ENCODE data around the gene VPS9D1.
A peak's percentile ranks its signal among the peaks of the same experiment; 100 is the strongest.

The VPS9D1 gene

GRCh38 chr16:89748921-89749320, 28.2 kb upstream of the VPS9D1 start:
- Histone ChIP-seq H3K27ac (no peak overlapping the region), H3K9ac (ENCODE audit: insufficient read length) (no peak overlapping the region), H3K36me3 (ENCODE audit: insufficient read depth, low read length) (peaks cover 12% of the 10 kb centered on the region; the same call in 1 of the 2 replicates), H3K9me3 (ENCODE audit: low read depth, low read length) (no peaks in the 10 kb centered on the region), H3K4me3 (no peak overlapping the region)
- no peak for DNase-seq (ENCODE audit: low read depth, low spot score)
- no peak for TF ChIP-seq POLR2AphosphoS5 (IDR thresholded peaks at IDR 0.05; ENCODE audit: borderline replicate concordance, low read depth, low read length)
- no peak for TF ChIP-seq EZH2 (IDR thresholded peaks at IDR 0.05)
- TF ChIP-seq FOXP2 (optimal IDR thresholded peaks at IDR 0.05; ENCODE audit: control extremely low read depth, extremely low read length, insufficient read depth), result no peak

DNA sequence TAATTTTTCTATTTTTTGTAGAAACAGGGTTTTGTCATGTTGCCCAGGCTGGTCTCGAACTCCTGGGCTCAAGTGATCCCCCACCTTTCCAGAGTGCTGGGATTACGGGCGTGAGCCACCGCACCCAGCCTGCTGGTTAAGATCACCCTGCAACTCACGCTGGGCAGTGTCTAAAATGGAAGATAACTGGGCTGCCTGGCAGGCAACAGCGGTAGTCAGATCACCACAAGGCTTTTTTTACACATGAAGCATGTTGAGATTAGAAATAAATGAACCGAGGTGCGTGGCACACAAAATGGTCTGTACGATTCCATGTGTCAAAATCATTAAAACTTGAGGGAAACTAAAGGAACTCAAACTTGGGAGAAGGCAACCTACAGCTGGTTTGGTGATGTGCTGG, 27.4 kb upstream of the VPS9D1 start:
- no peaks in the 10 kb centered on the region for H3K9me3 ChIP-seq (ENCODE audit: low read depth, low read length)
- no peak for TF ChIP-seq EZH2 (IDR thresholded peaks at IDR 0.05)
- no peak for TF ChIP-seq FOXP2 (optimal IDR thresholded peaks at IDR 0.05; ENCODE audit: control extremely low read depth, extremely low read length, insufficient read depth)
- no peak for TF ChIP-seq POLR2AphosphoS5 (IDR thresholded peaks at IDR 0.05; ENCODE audit: borderline replicate concordance, low read depth, low read length)
- H3K9ac ChIP-seq (ENCODE audit: insufficient read length), result no peak overlapping the region
- H3K36me3 ChIP-seq (ENCODE audit: insufficient read depth, low read length), result peaks cover 12% of the 10 kb centered on the region; the same call in 1 of the 2 replicates
- no peak for DNase-seq (ENCODE audit: low read depth, low spot score)
- no peak overlapping the region for H3K4me3 ChIP-seq
- no peak overlapping the region for H3K27ac ChIP-seq

GRCh38 chr16:89746043-89746442, 25.3 kb upstream of the VPS9D1 start:
- no peak for DNase-seq (ENCODE audit: low read depth, low spot score)
- TF ChIP-seq POLR2AphosphoS5 (IDR thresholded peaks at IDR 0.05; ENCODE audit: borderline replicate concordance, low read depth, low read length) (no peak), FOXP2 (optimal IDR thresholded peaks at IDR 0.05; ENCODE audit: control extremely low read depth, extremely low read length, insufficient read depth) (no peak), EZH2 (IDR thresholded peaks at IDR 0.05) (no peak)
- no peak overlapping the region for H3K9ac ChIP-seq (ENCODE audit: insufficient read length)
- H3K36me3 ChIP-seq (ENCODE audit: insufficient read depth, low read length), result peaks cover 12% of the 10 kb centered on the region; the same call in 1 of the 2 replicates
- H3K27ac ChIP-seq, result no peak overlapping the region
- H3K9me3 ChIP-seq (ENCODE audit: low read depth, low read length), result no peaks in the 10 kb centered on the region
- H3K4me3 ChIP-seq, result no peak overlapping the region

DNA sequence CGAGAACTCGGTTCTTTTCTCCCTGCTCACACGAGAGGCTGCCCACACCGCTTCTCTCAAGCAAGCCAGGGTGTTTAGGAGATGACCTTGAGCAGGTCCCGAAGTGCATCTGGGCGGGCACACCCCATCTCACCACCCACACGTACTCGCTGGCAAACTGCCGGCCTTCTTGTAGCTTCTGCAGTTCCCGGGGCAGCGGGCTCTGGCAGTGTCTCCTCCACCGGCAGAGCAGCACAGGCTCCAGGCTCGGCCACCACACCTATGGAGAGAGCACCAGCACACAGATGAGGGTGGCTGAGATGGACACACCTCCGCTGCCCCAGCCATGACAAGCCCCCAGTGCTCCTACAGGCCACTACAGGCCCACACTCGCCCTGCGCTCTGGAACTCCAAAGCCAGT, 24.1 kb upstream of the VPS9D1 start:
- no peaks in the 10 kb centered on the region for H3K9me3 ChIP-seq (ENCODE audit: low read depth, low read length)
- no peak for TF ChIP-seq POLR2AphosphoS5 (IDR thresholded peaks at IDR 0.05; ENCODE audit: borderline replicate concordance, low read depth, low read length)
- TF ChIP-seq FOXP2 (optimal IDR thresholded peaks at IDR 0.05; ENCODE audit: control extremely low read depth, extremely low read length, insufficient read depth), result no peak
- TF ChIP-seq EZH2 (IDR thresholded peaks at IDR 0.05), result no peak
- H3K36me3 ChIP-seq (ENCODE audit: insufficient read depth, low read length), result peaks cover 13% of the 10 kb centered on the region; the same call in 1 of the 2 replicates
- no peak for DNase-seq (ENCODE audit: low read depth, low spot score)
- no peak overlapping the region for H3K27ac ChIP-seq
- no peak overlapping the region for H3K4me3 ChIP-seq
- no peak overlapping the region for H3K9ac ChIP-seq (ENCODE audit: insufficient read length)

GRCh38 chr16:89742948-89743347, 22.2 kb upstream of the VPS9D1 start:
- peaks cover 22% of the 10 kb centered on the region; the same call in 1 of the 2 replicates for H3K36me3 ChIP-seq (ENCODE audit: insufficient read depth, low read length)
- peak; percentile 8; the same call in 1 of the 2 replicates for TF ChIP-seq POLR2AphosphoS5 (IDR thresholded peaks at IDR 0.05; ENCODE audit: borderline replicate concordance, low read depth, low read length)
- no peak for TF ChIP-seq FOXP2 (optimal IDR thresholded peaks at IDR 0.05; ENCODE audit: control extremely low read depth, extremely low read length, insufficient read depth)
- no peak for TF ChIP-seq EZH2 (IDR thresholded peaks at IDR 0.05)
- no peak overlapping the region for H3K4me3 ChIP-seq
- H3K27ac ChIP-seq, result peak overlapping the region; percentile 42; the same call in 1 of the 2 replicates
- no peaks in the 10 kb centered on the region for H3K9me3 ChIP-seq (ENCODE audit: low read depth, low read length)
- no peak for DNase-seq (ENCODE audit: low read depth, low spot score)
- no peak overlapping the region for H3K9ac ChIP-seq (ENCODE audit: insufficient read length)

DNA sequence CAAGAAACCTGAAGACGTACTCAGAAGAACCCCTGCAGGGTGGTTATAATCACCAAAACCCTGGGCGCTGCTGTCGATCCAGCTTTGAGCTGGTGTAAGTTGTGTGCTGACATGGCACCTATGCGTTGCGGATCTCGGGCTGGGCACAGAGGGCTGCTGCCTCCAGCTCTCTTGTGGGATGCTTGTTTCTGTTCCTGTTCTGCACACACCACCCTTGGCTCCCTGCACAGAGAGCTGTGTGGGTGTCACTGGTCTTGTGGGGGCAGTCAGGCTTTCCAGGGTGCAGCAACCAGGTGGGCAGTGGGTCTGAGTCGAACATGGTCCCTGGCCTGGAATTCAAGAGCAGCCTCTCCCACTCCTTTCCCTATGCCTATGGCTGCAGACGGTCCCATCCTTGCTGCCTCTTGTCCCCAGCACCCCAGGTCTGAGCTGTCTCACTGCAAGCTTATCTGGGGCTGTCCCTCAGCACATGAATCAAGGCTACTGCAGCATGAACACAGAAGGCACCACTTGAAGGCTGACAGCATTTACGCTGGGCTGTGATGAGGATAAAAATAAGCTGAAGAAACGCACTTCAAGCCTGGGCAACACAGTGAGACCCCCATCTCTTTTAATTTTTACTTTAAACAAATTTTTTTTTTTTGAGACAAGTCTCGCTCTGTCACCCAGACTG, 20.8 kb upstream of the VPS9D1 start:
- H3K27ac ChIP-seq, result no peak overlapping the region
- peaks cover 26% of the 10 kb centered on the region; the same call in 1 of the 2 replicates for H3K36me3 ChIP-seq (ENCODE audit: insufficient read depth, low read length)
- H3K4me3 ChIP-seq, result no peak overlapping the region
- H3K9ac ChIP-seq (ENCODE audit: insufficient read length), result no peak overlapping the region
- TF ChIP-seq POLR2AphosphoS5 (IDR thresholded peaks at IDR 0.05; ENCODE audit: borderline replicate concordance, low read depth, low read length) (no peak; the same call in 1 of the 2 replicates), EZH2 (IDR thresholded peaks at IDR 0.05) (no peak), FOXP2 (optimal IDR thresholded peaks at IDR 0.05; ENCODE audit: control extremely low read depth, extremely low read length, insufficient read depth) (no peak)
- no peak for DNase-seq (ENCODE audit: low read depth, low spot score)
- no peaks in the 10 kb centered on the region for H3K9me3 ChIP-seq (ENCODE audit: low read depth, low read length)

DNA sequence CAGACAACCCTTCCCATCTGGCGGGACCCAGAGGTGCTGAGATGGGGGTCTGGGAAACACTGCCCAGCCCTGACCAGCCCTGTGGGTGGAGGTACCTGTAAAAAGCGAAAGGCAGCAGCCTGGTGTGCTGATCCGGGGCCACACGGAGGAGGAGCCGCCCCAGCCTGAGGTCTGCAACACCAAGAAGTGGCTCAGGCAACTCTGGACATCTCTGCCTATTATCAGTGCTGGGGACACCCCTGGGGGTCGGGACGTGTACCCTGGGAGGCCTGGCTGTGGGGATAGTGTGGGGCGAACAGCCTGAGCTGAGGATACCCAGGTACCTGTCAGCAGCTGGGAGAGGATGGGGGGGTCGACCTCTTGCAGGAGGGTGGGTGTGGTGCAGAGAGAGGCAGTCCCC, 18.7 kb upstream of the VPS9D1 start:
- Histone ChIP-seq H3K9me3 (ENCODE audit: low read depth, low read length) (no peaks in the 10 kb centered on the region), H3K27ac (no peak overlapping the region), H3K9ac (ENCODE audit: insufficient read length) (no peak overlapping the region), H3K4me3 (no peak overlapping the region), H3K36me3 (ENCODE audit: insufficient read depth, low read length) (peaks cover 30% of the 10 kb centered on the region; the same call in 1 of the 2 replicates)
- no peak for DNase-seq (ENCODE audit: low read depth, low spot score)
- no peak for TF ChIP-seq POLR2AphosphoS5 (IDR thresholded peaks at IDR 0.05; ENCODE audit: borderline replicate concordance, low read depth, low read length)
- TF ChIP-seq FOXP2 (optimal IDR thresholded peaks at IDR 0.05; ENCODE audit: control extremely low read depth, extremely low read length, insufficient read depth), result no peak
- TF ChIP-seq EZH2 (IDR thresholded peaks at IDR 0.05), result no peak

- no peak for TF ChIP-seq EZH2 (IDR thresholded peaks at IDR 0.05)
- no peak for TF ChIP-seq FOXP2 (optimal IDR thresholded peaks at IDR 0.05; ENCODE audit: control extremely low read depth, extremely low read length, insufficient read depth)
- no peak for TF ChIP-seq POLR2AphosphoS5 (IDR thresholded peaks at IDR 0.05; ENCODE audit: borderline replicate concordance, low read depth, low read length)
- no peak overlapping the region for H3K27ac ChIP-seq
- H3K36me3 ChIP-seq (ENCODE audit: insufficient read depth, low read length), result peaks cover 30% of the 10 kb centered on the region; the same call in 1 of the 2 replicates
- H3K9me3 ChIP-seq (ENCODE audit: low read depth, low read length), result no peaks in the 10 kb centered on the region
- no peak for DNase-seq (ENCODE audit: low read depth, low spot score)
- no peak overlapping the region for H3K9ac ChIP-seq (ENCODE audit: insufficient read length)
- H3K4me3 ChIP-seq, result no peak overlapping the region
Measured at GRCh38 chr16:89738538-89739317, 18.0 kb upstream of the VPS9D1 start.

All from SK-N-MC (cell line).